Measurements from ENCODE around the gene LIFR. TPM values are rescaled to one million over a fixed set of nuclear protein-coding genes. Genes with fewer than 3 reads are reported as not detected.

The LIFR gene
- polyA plus RNA-seq, 1 of the 3 experiments (the other 2 are of a cell fraction), result 3.8 TPM

- ChIA-PET CTCF (interaction anchor here (0.7 kb wide), 1 partner anchor 13 kb away, joined by 3 read pairs; no protein-coding TSS in a partner anchor), POLR2A (no interaction called here)
- H3K79me2 ChIP-seq (ENCODE audit: insufficient read depth), result peaks cover 23% of the 10 kb centered on the region; the same call in 1 of the 2 replicates
- no peak for DNase-seq
- no peak overlapping the region for H3K4me3 ChIP-seq (ENCODE audit: low read depth in 2 of 2, low read length in 1 of 2)
- H3K27me3 ChIP-seq (ENCODE audit: insufficient read depth), result no peaks in the 10 kb centered on the region
- no peak overlapping the region for H3K27ac ChIP-seq (ENCODE audit: low read depth in 2 of 2, low read length in 1 of 2)
- H3K9me2 ChIP-seq, result no peaks in the 10 kb centered on the region
- H3K36me3 ChIP-seq (replicated peaks in 1 of 2; ENCODE audit: control insufficient read depth in 1 of 2, insufficient read depth in 2 of 2, low read length in 1 of 2), result no peaks in the 10 kb centered on the region
- H4K20me1 ChIP-seq (ENCODE audit: insufficient read depth), result 0 out of 2 replicates have a peak, but pooled peaks cover 4% of the 10 kb centered on the region
- H3F3A ChIP-seq (replicated peaks; ENCODE audit: insufficient read depth), result peaks cover 6% of the 10 kb centered on the region
- no peak overlapping the region for H3K9ac ChIP-seq
- H3K4me2 ChIP-seq, result no peak overlapping the region
- 95% methylated on average over 4 of the region's 4 CpGs for WGBS (ENCODE audit: low lambda C conversion rate)
- H3K4me1 ChIP-seq (ENCODE audit: control insufficient read depth in 1 of 2, insufficient read depth in 2 of 2, low read depth in 1 of 2, low read length in 1 of 2), result peaks cover 0 to 5% of the 10 kb centered on the region in 2 experiments; a peak in 2 of 4 replicates
- TF ChIP-seq YY1 (IDR thresholded peaks at IDR 0.05; ENCODE audit: low read depth), result no peak
- no peak for TF ChIP-seq PBX3 (IDR thresholded peaks at IDR 0.05)
- TF ChIP-seq POLR2AphosphoS5 (IDR thresholded peaks at IDR 0.05; ENCODE audit: low read depth, low read length), result no peak
- TF ChIP-seq IRF3 (IDR thresholded peaks at IDR 0.05; ENCODE audit: low read depth, low read length), result no peak
- TF ChIP-seq FOXJ3 (CRISPR knock-in tag; IDR thresholded peaks at IDR 0.05), result no peak
- TF ChIP-seq NRF1 (IDR thresholded peaks at IDR 0.05; ENCODE audit: low read depth, low read length), result no peak
- no peak for TF ChIP-seq CHD2 (IDR thresholded peaks at IDR 0.05; ENCODE audit: low read length, partially characterized antibody)
- no peak for TF ChIP-seq USF1 (IDR thresholded peaks at IDR 0.05; ENCODE audit: borderline replicate concordance, low read depth)
- TF ChIP-seq EZH2phosphoT487 (IDR thresholded peaks at IDR 0.05; ENCODE audit: borderline replicate concordance, low read depth), result no peak
- no peak for TF ChIP-seq TEAD4 (IDR thresholded peaks at IDR 0.05; ENCODE audit: borderline replicate concordance, insufficient read depth)
- no peak for TF ChIP-seq TCF12 (IDR thresholded peaks at IDR 0.05)
- no peak for TF ChIP-seq MAX (IDR thresholded peaks at IDR 0.05; ENCODE audit: low read depth)
- no peak for TF ChIP-seq MEF2A (IDR thresholded peaks at IDR 0.05; ENCODE audit: borderline replicate concordance, low read depth)
- TF ChIP-seq MXI1 (IDR thresholded peaks at IDR 0.05; ENCODE audit: low read depth, low read length), result no peak
- TF ChIP-seq REST (IDR thresholded peaks at IDR 0.05; ENCODE audit: low read depth, low read length), result no peak
- no peak for TF ChIP-seq SMC3 (IDR thresholded peaks at IDR 0.05; ENCODE audit: low read depth, low read length)
- no peak for TF ChIP-seq FOSL2 (IDR thresholded peaks at IDR 0.05; ENCODE audit: borderline replicate concordance, low read depth)
- TF ChIP-seq CTCF (IDR thresholded peaks at IDR 0.05), result no peak
- TF ChIP-seq SIN3A (IDR thresholded peaks at IDR 0.05; ENCODE audit: borderline replicate concordance, low read depth, low read length), result no peak
- no peak overlapping the region for H2AFZ ChIP-seq (ENCODE audit: low read depth)
- H3K9me3 ChIP-seq, result no peaks in the 10 kb centered on the region
Measured at GRCh38 chr5:38543886-38544285, 12.6 kb downstream of the LIFR start.

All from SK-N-SH (cell line).